HL-60/S4 treated with phorbol 12-myristate 13-acetate at 8.2 ng/mL for 4 days and 3 days (cell line): ENCODE data around the gene DCPS.
"Not testable (repeated sequence)": the region's sequence is repeated elsewhere in the genome, so short reads cannot be mapped to it uniquely, and the experiment has no call there.

Source experiments
- in situ Hi-C: fragments of 300-500 bp; cut with MboI; formaldehyde crosslinking; loops from 2 replicates; pipeline ENCODE4 v1.15.0; 2022; ENCODE audit warnings: low sequenced_read_pairs

DCPS gene

DNA sequence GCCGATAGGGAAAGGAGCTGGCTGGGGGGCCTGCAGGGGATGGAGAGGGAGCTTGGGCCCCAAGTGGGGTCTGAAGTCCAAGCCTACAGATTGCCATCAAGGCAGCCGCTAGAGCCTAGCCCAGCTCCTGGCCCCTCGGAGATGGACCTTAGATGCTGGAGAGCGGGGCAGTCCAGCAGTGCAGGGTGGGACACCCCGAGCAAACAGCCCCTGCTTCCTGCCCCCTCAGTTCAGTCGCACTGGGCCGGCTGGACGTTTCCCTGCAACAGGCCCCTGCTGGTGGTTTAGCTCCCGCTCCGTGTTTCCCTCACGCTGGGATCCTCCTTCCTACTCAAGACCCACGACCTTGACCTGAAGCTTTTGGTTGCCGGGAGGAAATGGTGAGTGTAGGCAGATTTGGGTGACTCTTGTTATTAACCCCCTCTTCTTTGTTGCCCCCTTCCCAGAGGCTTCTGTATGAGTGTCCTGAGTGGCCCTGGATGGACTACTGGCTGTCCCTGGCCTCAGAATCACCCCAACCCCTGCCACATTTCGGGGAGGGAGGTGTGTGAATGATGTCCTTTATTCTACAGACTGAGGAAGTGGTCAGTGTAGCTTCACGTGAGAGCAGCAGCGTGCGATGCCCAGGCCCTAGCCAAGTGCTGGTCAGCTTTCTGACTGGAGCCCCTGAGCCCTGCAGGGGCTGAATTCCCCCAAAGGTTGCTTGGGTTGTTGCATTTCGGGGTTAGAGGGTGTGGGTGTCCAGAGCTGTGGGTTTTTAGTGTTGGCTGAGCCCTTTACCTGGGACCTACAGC, 54.3 kb downstream of the DCPS start:
- in situ Hi-C loops, result no loop called here

DNA sequence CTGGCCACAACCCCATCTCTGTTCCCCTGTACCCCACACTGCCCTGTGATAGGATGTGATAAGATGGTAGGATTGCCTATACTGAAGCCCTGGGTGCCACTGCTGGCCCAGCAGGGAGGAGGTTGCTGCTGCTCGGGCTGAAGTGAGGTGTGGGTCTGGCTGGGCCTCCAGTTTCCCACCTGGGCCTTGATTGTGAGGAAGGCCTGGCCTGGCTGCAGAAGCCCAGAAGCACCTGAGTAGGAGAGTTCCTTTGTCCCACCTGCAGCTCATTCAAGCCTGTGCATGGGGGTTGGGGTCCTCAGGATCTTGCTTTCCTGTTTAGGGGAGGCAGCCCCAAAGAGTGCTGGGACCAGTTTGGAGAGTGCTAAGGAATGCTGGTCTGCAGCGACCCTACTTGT, 54.9 kb downstream of the DCPS start:
- in situ Hi-C loops, result no loop called here

GRCh38 chr11:126359431-126360048, 55.7 kb downstream of the DCPS start:
- in situ Hi-C loops, result no loop called here

DNA sequence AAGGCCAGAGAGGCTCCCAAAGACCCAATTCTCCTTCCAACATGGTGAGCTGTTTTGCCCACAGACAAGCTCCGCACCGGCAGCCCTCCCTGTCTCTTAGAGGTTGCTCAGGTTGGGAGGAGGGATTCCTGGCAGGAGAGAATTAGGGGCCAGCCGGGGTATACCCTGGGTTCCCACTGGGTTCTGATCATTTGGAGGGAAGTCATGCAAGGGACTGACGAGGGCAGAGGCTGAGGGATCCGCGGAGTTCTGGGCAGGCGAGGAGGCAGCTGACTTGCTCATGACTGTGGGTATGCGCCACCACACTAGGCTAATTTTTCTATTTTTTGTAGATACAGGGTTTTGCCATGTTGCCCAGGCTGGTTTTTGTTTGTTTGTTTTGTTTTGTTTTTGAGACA, 56.2 kb downstream of the DCPS start:
- in situ Hi-C loops, result no loop called here

DNA sequence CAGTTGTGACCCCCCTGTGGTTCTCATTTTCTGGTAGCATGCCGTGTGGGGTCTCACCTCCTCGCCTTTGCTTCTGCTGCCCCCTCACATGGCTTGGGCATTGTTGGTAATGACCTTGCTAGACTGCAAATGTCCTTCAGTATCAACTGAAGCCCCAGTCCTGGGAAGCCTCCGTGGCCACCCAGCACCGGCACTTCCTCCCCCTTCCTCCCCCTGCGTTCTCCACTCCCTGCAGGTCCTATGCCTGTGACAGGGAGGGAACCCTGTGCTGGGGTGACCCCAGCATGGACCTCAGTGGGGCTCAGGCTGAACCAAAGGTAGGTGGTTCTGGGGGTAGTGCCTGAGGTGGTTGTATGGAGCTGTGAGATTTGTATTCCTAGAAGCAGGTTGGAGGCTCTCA, 57.5 kb downstream of the DCPS start:
- in situ Hi-C loops, result no loop called here

DNA sequence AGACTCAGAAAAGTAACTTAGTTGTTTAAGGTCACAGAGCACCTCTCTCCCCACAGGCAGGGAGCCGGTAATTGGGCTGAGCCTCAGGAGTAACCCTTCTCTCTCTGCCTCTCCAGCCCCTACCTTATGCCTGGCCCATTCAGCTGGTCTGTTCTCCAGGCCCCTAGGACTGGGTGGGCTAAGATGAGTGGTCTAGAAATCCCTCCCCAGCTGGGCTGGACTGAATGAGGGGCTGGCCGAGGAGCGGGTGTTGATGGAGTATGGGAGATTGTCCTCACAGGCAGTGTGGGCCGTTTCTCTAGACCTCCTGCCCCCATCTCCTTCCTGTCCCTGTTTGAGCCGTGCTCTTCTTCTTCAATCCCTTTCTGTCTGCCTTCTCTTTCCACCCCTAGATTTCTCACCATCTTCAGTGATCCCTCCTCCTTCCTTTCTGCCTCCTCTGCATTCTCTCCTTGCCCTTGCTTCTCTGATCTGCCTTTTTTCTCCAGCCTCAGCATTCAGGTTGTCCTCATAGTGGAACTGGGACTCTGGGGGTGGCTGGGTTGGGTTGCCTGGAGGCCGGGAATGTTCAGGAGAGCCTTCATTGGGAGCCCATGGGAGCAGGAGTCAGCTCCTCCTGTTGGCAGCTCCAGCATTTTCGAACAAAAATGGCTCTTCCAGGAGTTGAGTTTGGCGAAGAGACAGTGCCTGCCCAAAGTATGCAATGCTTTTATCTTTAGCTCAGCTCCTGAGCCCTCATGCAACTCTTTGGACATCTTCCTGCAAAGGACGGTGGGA, 59.2 kb downstream of the DCPS start:
- in situ Hi-C loops, result no loop called here

DNA sequence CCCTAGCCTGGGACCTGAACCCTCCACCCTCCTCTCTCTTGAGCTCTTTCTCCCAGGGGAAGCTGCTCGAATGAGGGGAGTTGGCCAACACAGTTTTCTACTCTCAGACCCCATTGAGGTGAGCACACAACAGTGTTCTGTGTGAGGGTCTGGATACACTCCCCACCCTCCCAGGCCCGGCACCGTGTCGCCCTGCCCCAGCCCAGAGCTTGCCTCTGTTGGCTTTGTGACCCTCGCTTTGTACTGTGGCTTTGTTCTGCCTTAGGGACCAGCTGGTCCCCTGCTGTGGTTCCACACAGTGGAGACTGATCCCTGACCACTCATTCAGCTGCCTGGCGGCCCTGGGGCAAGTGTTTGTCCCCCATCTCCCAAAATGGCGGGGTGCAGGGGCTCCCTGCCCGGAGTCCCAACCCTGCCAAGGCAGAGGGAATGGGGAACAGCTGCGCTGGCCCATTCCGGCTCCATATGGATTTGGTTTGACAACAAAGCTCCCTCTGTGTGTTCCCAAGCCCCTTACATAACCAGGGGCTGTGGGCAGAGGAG, 59.9 kb downstream of the DCPS start:
- in situ Hi-C loops, result no loop called here

DNA sequence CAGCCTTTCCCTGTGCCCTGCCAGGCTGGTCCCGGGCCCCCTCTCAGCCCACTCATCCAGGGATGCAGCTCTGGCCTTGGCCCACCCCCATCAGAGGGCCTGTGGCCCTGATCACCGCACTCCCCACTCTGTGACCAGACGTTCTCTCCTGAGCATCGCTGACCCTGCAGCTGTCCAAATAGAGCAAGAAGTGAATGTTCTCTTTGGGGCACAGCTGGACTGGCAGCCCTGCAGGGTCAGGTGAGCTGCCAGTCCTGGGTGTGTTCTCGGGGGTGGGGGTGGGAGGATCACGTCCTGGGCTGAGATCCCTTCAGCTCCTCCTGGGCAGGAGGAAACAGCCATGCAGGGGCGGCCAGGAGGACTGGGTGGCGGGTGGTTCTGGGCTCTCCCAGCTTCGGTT, 60.9 kb downstream of the DCPS start:
- in situ Hi-C loops, result not testable (repeated sequence)

- in situ Hi-C loops, result not testable (repeated sequence)
Observed at GRCh38 chr11:126365508-126365907, 61.6 kb downstream of the DCPS start.

GRCh38 chr11:126366064-126366822, 62.4 kb downstream of the DCPS start:
- in situ Hi-C loops, result no loop called here

DNA sequence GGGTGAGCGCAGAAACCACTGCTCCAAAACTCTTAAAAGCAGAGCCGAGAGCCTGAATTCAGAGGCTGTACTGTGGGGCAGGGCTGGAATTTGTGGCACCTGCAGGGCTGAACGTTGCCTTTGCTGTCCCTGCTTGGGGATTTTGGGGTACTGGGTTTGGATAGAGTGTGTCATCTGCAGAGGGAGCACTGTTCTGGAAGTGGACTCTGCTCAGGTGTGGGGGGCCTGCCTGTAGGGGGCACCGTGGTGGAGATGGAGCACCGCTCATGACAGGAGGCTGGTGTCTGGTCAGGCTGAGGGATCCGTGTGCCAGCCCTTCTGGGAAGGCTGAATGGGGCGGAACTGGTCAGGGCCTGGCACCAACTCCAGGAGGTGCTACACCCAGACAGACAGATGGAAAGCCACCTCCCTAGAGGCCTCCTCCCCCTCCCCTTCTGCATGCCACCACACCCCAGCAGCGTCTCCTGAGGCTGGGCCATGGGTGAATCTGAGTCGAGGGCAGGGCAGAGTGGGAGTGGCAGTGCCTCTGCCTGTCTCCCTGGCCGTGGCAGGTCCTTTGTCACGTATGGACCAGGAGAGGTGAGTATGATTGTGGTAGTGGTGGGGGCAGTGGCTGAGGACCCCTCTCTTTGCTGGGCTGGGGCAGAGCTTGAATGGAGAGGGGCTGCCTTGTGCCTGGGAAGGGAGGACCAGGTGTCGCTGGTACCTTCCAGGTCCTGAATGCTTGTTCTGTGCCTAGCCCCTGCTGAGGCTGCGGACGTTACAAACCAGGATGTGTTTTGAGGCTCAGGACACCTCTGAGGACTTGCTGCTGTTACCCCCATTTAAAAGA, 63.2 kb downstream of the DCPS start:
- in situ Hi-C loops, result not testable (repeated sequence)

- in situ Hi-C loops, result not testable (repeated sequence)
Observed at GRCh38 chr11:126367806-126368205, 63.9 kb downstream of the DCPS start.

GRCh38 chr11:126368336-126369119, 64.7 kb downstream of the DCPS start:
- in situ Hi-C loops, result not testable (repeated sequence)

- in situ Hi-C loops, result no loop called here
Observed at GRCh38 chr11:126370016-126370415, 66.2 kb downstream of the DCPS start.

- in situ Hi-C loops, result no loop called here
Observed at GRCh38 chr11:126371595-126371994, 67.7 kb downstream of the DCPS start.

GRCh38 chr11:126373389-126374066, 69.7 kb downstream of the DCPS start:
- in situ Hi-C loops, result not testable (repeated sequence)

- in situ Hi-C loops, result not testable (repeated sequence)
Observed at GRCh38 chr11:126374562-126375300, 70.9 kb downstream of the DCPS start.

DNA sequence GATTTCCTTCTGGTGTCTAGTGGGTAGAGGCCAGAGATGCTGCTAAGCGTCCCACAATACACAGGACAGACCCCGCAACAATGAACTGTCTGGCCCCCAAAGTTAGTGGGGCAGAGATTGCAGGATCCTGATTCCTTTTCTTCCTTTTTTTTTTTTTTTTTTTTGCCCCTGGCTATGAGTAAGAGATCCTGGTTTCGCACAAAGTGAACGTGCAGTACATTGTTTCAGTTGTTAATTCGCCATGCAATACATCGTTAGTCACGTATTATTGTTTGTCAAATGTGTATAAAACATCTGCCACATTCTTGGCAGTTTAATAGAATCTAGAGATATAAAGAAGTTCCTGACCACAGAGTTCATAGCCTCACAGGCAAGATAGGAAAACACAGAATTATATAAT, 71.9 kb downstream of the DCPS start:
- in situ Hi-C loops, result no loop called here
